A172 (cell line): ENCODE measurements around the gene MYH11. TPM values are rescaled to one million over a fixed set of nuclear protein-coding genes. Genes with fewer than 3 reads are reported as not detected.
A peak's percentile ranks its signal among the peaks of the same experiment; 100 is the strongest.
"Not testable (repeated sequence)": the region's sequence is repeated elsewhere in the genome, so short reads cannot be mapped to it uniquely, and the experiment has no call there.

Source experiments
- DNase-seq: peaks from one replicate; pipeline ENCODE4 v3.0.0-alpha.2; 2015; ENCODE audit warnings: low spot score
- total RNA-seq: library from RNA; depleted of rRNA; stranded (reverse); fragments of >200 nt; shearing (Covaris generic); gene quantifications from 2 replicates; pipeline ENCODE4 v1.2.3, GENCODE V29; 2014

Gene MYH11
- total RNA-seq, 1 experiment from 2014 or later, result not detected

- peak; percentile 61 for DNase-seq
These were observed 22.5 kb upstream of the MYH11 start for GRCh38 chr16:15879255-15879811.

- no peak for DNase-seq
These were observed 19.7 kb upstream of the MYH11 start for GRCh38 chr16:15876503-15876902.

GRCh38 chr16:15874745-15875314 is 18.0 kb upstream of the MYH11 start:
- DNase-seq, result peak; percentile 63

GRCh38 chr16:15873737-15874136 is 16.9 kb upstream of the MYH11 start:
- DNase-seq, result no peak

GRCh38 chr16:15873301-15873700 is 16.5 kb upstream of the MYH11 start:
- DNase-seq, result no peak

GRCh38 chr16:15870011-15870410 is 13.2 kb upstream of the MYH11 start:
- DNase-seq, result no peak

GRCh38 chr16:15866451-15866850 is 9.6 kb upstream of the MYH11 start:
- DNase-seq, result no peak

GRCh38 chr16:15865742-15866141 is 8.9 kb upstream of the MYH11 start:
- DNase-seq, result no peak

GRCh38 chr16:15864939-15865338 is 8.1 kb upstream of the MYH11 start:
- no peak for DNase-seq

- DNase-seq, result no peak
These were observed 5.2 kb upstream of the MYH11 start for GRCh38 chr16:15861996-15862395.

- DNase-seq, result no peak
These were observed 2.3 kb upstream of the MYH11 start for GRCh38 chr16:15858921-15859668.

- DNase-seq, result no peak
These were observed 1.1 kb upstream of the MYH11 start for GRCh38 chr16:15857724-15858560.

- DNase-seq, result no peak
These were observed 646 bp downstream of the MYH11 start for GRCh38 chr16:15856182-15856581.

- no peak for DNase-seq
These were observed 1.2 kb downstream of the MYH11 start for GRCh38 chr16:15855704-15856003.

- DNase-seq, result no peak
These were observed 1.7 kb downstream of the MYH11 start for GRCh38 chr16:15854906-15855703.

- DNase-seq, result no peak
These were observed 2.8 kb downstream of the MYH11 start for GRCh38 chr16:15854061-15854460.

GRCh38 chr16:15853021-15853420 is 3.8 kb downstream of the MYH11 start:
- no peak for DNase-seq

- not testable (repeated sequence) for DNase-seq
These were observed 6.3 kb downstream of the MYH11 start for GRCh38 chr16:15850555-15850954.

- no peak for DNase-seq
These were observed 7.4 kb downstream of the MYH11 start for GRCh38 chr16:15849209-15849981.

GRCh38 chr16:15847611-15848175 is 9.1 kb downstream of the MYH11 start:
- DNase-seq, result no peak

- no peak for DNase-seq
These were observed 10.3 kb downstream of the MYH11 start for GRCh38 chr16:15846510-15846909.
